WTC11 (cell line): Measurements from ENCODE around the gene CDCA4. TPM values are rescaled to one million over a fixed set of nuclear protein-coding genes. Genes with fewer than 3 reads are reported as not detected.

Experiments
- ATAC-seq: fragments of 200-7000 bp; cut with Tn5 transposase; 2 replicates; pipeline ENCODE4 v1.10.0; 2021; ENCODE audit warnings: mild to moderate bottlenecking, moderate library complexity
- CTCF ChIA-PET: fragments of 300-600 bp; sonication (Branson Sonifier 250); formaldehyde crosslinking; loops from one replicate; lab custom pipeline; 2021; ENCODE audit warnings: antibody characterized with exemption; lab: Charles Lee
- POLR2A ChIA-PET: fragments of 350-600 bp; sonication (Branson Sonifier 250); formaldehyde crosslinking; loops from one replicate; lab custom pipeline; 2021; ENCODE audit warnings: antibody characterized with exemption; lab: Charles Lee
- DNase-seq: peaks from one replicate; pipeline ENCODE4 v3.0.0; 2021; ENCODE audit warnings: low spot score
- H3K27ac Mint-ChIP-seq: 2 replicates; pipeline ENCODE4 v1.8.0; 2021; ENCODE audit warnings: mixed read lengths
- H3K27me3 Mint-ChIP-seq: 2 replicates; pipeline ENCODE4 v1.8.0; 2021; ENCODE audit warnings: low read depth, mild to moderate bottlenecking, moderate library complexity, mixed read lengths
- H3K36me3 Mint-ChIP-seq: 2 replicates; pipeline ENCODE4 v1.8.0; 2021; ENCODE audit warnings: mixed read lengths
- H3K4me1 Mint-ChIP-seq: 2 replicates; pipeline ENCODE4 v1.8.0; 2022; ENCODE audit warnings: mixed read lengths
- H3K4me3 Mint-ChIP-seq: 2 replicates; pipeline ENCODE4 v1.8.0; 2021; ENCODE audit warnings: mild to moderate bottlenecking, moderate library complexity, mixed read lengths
- H3K9me3 Mint-ChIP-seq: 2 replicates; pipeline ENCODE4 v1.8.0; 2021; ENCODE audit warnings: mixed read lengths
- E2F5 ChIP-seq: sonication (generic); formaldehyde crosslinking; IDR thresholded peaks from 2 replicates; pipeline ENCODE4 v1.8.1; 2022; ENCODE audit warnings: mild to moderate bottlenecking, moderate library complexity, missing genetic modification reagents
- GTF2I ChIP-seq: fragments of 250-450 bp; sonication (Bioruptor Pico); conservative IDR thresholded peaks from 2 replicates; pipeline ENCODE4 v1.4.0; 2021; ENCODE audit warnings: mild to moderate bottlenecking
- IRF2 ChIP-seq: sonication (generic); formaldehyde crosslinking; IDR thresholded peaks from 2 replicates; pipeline ENCODE4 v1.8.0; 2022; ENCODE audit warnings: low read depth, missing genetic modification reagents, borderline replicate concordance
- JUN ChIP-seq: sonication (generic); formaldehyde crosslinking; IDR thresholded peaks from 2 replicates; pipeline ENCODE4 v1.8.0; 2023; ENCODE audit warnings: mild to moderate bottlenecking, missing genetic modification reagents
- SMAD3 ChIP-seq: sonication (generic); formaldehyde crosslinking; IDR thresholded peaks from 2 replicates; pipeline ENCODE4 v1.8.0; 2022; ENCODE audit warnings: missing genetic modification reagents, mild to moderate bottlenecking, borderline replicate concordance
- ZNF671 ChIP-seq: fragments of 250-450 bp; sonication (Bioruptor Pico); IDR thresholded peaks from 2 replicates; pipeline ENCODE4 v1.8.0; 2021; ENCODE audit warnings: mild to moderate bottlenecking
- total RNA-seq: library from RNA; stranded (reverse); gene quantifications from 3 replicates; pipeline ENCODE4 v1.2.3, GENCODE V29; 2021
- TF ChIP-seq, protein P1 (sequence below): sonication (generic); formaldehyde crosslinking; IDR thresholded peaks from 2 replicates; pipeline ENCODE4 v1.8.0; 2022; ENCODE audit warnings: mild to moderate bottlenecking, missing genetic modification reagents
- TF ChIP-seq, protein P2 (sequence below): sonication (generic); formaldehyde crosslinking; conservative IDR thresholded peaks from 2 replicates; pipeline ENCODE4 v1.8.1; 2023; ENCODE audit warnings: mild to moderate bottlenecking, low read depth, missing genetic modification reagents, moderate library complexity
- TF ChIP-seq, protein P3 (sequence below): sonication (generic); formaldehyde crosslinking; IDR thresholded peaks from 2 replicates; pipeline ENCODE4 v1.8.0; 2022; ENCODE audit warnings: missing genetic modification reagents
- TF ChIP-seq, protein P4 (sequence below): fragments of 250-450 bp; sonication (Bioruptor Pico); IDR thresholded peaks from 2 replicates; pipeline ENCODE4 v2.1.2; 2022; ENCODE audit warnings: mild to moderate bottlenecking, moderate library complexity
- TF ChIP-seq, protein P5 (sequence below): sonication (generic); formaldehyde crosslinking; IDR thresholded peaks from 2 replicates; pipeline ENCODE4 v1.8.0; 2023; ENCODE audit warnings: missing genetic modification reagents
- TF ChIP-seq, protein P6 (sequence below): sonication (generic); formaldehyde crosslinking; IDR thresholded peaks from 2 replicates; pipeline ENCODE4 v1.8.1; 2023; ENCODE audit warnings: mild to moderate bottlenecking, missing genetic modification reagents, borderline replicate concordance
- TF ChIP-seq, protein P7 (sequence below): sonication (generic); formaldehyde crosslinking; IDR thresholded peaks from 2 replicates; pipeline ENCODE4 v1.8.1; 2022; ENCODE audit warnings: missing genetic modification reagents, borderline replicate concordance
- TF ChIP-seq, protein P8 (sequence below): fragments of 250-450 bp; sonication (Bioruptor Pico); IDR thresholded peaks from 2 replicates; pipeline ENCODE4 v1.8.0; 2021; ENCODE audit warnings: mild to moderate bottlenecking

CDCA4 gene
- total RNA-seq, 1 experiment from 2014 or later: 63.3 TPM

DNA sequence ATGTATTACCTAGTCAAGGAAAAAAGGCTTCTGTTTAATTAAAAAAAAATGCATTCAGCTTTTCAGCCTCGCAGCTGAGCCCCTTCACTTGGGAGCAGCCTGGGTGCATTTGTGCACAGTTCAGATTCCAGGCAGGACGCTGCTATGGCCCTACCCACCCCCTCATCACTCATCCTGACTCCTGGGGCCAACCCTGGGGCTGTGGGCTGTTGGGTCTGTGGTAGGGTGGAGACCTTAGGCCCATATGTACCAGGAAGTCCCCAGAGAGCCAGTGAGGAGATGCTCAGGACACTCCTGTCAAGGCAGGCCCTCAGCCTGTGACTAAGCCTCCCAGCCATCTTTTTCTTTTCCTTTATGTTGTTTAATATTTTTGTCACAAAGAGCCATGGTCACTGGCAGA, 9.3 kb upstream of the CDCA4 start:
- CTCF ChIA-PET: interaction anchor here (0.9 kb wide), 1 partner anchor 15 kb away, joined by 3 read pairs; no protein-coding TSS in a partner anchor
- POLR2A ChIA-PET: no interaction called here

GRCh38 chr14:105029402-105029801, 8.5 kb upstream of the CDCA4 start:
- Mint-ChIP-seq H3K4me3 (no peak overlapping the region), H3K4me1 (peaks cover 14% of the 10 kb centered on the region), H3K27me3 (peaks cover 46% of the 10 kb centered on the region), H3K9me3 (no peaks in the 10 kb centered on the region), H3K36me3 (no peaks in the 10 kb centered on the region), H3K27ac (no peak overlapping the region)
- POLR2A ChIA-PET: no interaction called here
- CTCF ChIA-PET: interaction anchor here (0.6 to 0.9 kb wide), 3 partner anchors 16 to 419 kb away, joined by 3 read pairs; no protein-coding TSS in a partner anchor
- ATAC-seq (no peak), DNase-seq (no peak)
- TF ChIP-seq SMAD3 (no peak), IRF2 (CRISPR knock-in tag) (no peak), ZNF671 (CRISPR knock-in tag) (no peak), E2F5 (no peak), GTF2I (CRISPR knock-in tag) (no peak)
- TF ChIP-seq, protein P1, sequence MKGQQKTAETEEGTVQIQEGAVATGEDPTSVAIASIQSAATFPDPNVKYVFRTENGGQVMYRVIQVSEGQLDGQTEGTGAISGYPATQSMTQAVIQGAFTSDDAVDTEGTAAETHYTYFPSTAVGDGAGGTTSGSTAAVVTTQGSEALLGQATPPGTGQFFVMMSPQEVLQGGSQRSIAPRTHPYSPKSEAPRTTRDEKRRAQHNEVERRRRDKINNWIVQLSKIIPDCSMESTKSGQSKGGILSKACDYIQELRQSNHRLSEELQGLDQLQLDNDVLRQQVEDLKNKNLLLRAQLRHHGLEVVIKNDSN (CRISPR knock-in tag): no peak
- TF ChIP-seq, protein P2, sequence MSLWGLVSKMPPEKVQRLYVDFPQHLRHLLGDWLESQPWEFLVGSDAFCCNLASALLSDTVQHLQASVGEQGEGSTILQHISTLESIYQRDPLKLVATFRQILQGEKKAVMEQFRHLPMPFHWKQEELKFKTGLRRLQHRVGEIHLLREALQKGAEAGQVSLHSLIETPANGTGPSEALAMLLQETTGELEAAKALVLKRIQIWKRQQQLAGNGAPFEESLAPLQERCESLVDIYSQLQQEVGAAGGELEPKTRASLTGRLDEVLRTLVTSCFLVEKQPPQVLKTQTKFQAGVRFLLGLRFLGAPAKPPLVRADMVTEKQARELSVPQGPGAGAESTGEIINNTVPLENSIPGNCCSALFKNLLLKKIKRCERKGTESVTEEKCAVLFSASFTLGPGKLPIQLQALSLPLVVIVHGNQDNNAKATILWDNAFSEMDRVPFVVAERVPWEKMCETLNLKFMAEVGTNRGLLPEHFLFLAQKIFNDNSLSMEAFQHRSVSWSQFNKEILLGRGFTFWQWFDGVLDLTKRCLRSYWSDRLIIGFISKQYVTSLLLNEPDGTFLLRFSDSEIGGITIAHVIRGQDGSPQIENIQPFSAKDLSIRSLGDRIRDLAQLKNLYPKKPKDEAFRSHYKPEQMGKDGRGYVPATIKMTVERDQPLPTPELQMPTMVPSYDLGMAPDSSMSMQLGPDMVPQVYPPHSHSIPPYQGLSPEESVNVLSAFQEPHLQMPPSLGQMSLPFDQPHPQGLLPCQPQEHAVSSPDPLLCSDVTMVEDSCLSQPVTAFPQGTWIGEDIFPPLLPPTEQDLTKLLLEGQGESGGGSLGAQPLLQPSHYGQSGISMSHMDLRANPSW (CRISPR knock-in tag): no peak
- TF ChIP-seq, protein P3, sequence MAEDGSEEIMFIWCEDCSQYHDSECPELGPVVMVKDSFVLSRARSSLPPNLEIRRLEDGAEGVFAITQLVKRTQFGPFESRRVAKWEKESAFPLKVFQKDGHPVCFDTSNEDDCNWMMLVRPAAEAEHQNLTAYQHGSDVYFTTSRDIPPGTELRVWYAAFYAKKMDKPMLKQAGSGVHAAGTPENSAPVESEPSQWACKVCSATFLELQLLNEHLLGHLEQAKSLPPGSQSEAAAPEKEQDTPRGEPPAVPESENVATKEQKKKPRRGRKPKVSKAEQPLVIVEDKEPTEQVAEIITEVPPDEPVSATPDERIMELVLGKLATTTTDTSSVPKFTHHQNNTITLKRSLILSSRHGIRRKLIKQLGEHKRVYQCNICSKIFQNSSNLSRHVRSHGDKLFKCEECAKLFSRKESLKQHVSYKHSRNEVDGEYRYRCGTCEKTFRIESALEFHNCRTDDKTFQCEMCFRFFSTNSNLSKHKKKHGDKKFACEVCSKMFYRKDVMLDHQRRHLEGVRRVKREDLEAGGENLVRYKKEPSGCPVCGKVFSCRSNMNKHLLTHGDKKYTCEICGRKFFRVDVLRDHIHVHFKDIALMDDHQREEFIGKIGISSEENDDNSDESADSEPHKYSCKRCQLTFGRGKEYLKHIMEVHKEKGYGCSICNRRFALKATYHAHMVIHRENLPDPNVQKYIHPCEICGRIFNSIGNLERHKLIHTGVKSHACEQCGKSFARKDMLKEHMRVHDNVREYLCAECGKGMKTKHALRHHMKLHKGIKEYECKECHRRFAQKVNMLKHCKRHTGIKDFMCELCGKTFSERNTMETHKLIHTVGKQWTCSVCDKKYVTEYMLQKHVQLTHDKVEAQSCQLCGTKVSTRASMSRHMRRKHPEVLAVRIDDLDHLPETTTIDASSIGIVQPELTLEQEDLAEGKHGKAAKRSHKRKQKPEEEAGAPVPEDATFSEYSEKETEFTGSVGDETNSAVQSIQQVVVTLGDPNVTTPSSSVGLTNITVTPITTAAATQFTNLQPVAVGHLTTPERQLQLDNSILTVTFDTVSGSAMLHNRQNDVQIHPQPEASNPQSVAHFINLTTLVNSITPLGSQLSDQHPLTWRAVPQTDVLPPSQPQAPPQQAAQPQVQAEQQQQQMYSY: no peak
- TF ChIP-seq, protein P4, sequence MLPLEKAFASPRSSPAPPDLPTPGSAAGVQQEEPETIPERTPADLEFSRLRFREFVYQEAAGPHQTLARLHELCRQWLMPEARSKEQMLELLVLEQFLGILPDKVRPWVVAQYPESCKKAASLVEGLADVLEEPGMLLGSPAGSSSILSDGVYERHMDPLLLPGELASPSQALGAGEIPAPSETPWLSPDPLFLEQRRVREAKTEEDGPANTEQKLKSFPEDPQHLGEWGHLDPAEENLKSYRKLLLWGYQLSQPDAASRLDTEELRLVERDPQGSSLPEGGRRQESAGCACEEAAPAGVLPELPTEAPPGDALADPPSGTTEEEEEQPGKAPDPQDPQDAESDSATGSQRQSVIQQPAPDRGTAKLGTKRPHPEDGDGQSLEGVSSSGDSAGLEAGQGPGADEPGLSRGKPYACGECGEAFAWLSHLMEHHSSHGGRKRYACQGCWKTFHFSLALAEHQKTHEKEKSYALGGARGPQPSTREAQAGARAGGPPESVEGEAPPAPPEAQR (CRISPR knock-in tag): no peak
- TF ChIP-seq, protein P5, sequence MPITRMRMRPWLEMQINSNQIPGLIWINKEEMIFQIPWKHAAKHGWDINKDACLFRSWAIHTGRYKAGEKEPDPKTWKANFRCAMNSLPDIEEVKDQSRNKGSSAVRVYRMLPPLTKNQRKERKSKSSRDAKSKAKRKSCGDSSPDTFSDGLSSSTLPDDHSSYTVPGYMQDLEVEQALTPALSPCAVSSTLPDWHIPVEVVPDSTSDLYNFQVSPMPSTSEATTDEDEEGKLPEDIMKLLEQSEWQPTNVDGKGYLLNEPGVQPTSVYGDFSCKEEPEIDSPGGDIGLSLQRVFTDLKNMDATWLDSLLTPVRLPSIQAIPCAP (CRISPR knock-in tag): no peak
- TF ChIP-seq, protein P6, sequence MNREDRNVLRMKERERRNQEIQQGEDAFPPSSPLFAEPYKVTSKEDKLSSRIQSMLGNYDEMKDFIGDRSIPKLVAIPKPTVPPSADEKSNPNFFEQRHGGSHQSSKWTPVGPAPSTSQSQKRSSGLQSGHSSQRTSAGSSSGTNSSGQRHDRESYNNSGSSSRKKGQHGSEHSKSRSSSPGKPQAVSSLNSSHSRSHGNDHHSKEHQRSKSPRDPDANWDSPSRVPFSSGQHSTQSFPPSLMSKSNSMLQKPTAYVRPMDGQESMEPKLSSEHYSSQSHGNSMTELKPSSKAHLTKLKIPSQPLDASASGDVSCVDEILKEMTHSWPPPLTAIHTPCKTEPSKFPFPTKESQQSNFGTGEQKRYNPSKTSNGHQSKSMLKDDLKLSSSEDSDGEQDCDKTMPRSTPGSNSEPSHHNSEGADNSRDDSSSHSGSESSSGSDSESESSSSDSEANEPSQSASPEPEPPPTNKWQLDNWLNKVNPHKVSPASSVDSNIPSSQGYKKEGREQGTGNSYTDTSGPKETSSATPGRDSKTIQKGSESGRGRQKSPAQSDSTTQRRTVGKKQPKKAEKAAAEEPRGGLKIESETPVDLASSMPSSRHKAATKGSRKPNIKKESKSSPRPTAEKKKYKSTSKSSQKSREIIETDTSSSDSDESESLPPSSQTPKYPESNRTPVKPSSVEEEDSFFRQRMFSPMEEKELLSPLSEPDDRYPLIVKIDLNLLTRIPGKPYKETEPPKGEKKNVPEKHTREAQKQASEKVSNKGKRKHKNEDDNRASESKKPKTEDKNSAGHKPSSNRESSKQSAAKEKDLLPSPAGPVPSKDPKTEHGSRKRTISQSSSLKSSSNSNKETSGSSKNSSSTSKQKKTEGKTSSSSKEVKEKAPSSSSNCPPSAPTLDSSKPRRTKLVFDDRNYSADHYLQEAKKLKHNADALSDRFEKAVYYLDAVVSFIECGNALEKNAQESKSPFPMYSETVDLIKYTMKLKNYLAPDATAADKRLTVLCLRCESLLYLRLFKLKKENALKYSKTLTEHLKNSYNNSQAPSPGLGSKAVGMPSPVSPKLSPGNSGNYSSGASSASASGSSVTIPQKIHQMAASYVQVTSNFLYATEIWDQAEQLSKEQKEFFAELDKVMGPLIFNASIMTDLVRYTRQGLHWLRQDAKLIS (CRISPR knock-in tag): no peak
- TF ChIP-seq, protein P7, sequence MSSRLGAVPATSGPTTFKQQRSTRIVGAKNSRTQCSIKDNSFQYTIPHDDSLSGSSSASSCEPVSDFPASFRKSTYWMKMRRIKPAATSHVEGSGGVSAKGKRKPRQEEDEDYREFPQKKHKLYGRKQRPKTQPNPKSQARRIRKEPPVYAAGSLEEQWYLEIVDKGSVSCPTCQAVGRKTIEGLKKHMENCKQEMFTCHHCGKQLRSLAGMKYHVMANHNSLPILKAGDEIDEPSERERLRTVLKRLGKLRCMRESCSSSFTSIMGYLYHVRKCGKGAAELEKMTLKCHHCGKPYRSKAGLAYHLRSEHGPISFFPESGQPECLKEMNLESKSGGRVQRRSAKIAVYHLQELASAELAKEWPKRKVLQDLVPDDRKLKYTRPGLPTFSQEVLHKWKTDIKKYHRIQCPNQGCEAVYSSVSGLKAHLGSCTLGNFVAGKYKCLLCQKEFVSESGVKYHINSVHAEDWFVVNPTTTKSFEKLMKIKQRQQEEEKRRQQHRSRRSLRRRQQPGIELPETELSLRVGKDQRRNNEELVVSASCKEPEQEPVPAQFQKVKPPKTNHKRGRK (CRISPR knock-in tag): no peak

More for the DNA sequence above, 9.3 kb upstream of the CDCA4 start:
- Mint-ChIP-seq H3K9me3 (no peaks in the 10 kb centered on the region), H3K4me1 (peaks cover 15% of the 10 kb centered on the region), H3K4me3 (no peak overlapping the region), H3K36me3 (no peaks in the 10 kb centered on the region), H3K27ac (no peak overlapping the region), H3K27me3 (peaks cover 53% of the 10 kb centered on the region)
- DNase-seq (no peak), ATAC-seq (no peak)
- TF ChIP-seq SMAD3 (no peak), JUN (CRISPR knock-in tag) (no peak)
- TF ChIP-seq, protein P8, sequence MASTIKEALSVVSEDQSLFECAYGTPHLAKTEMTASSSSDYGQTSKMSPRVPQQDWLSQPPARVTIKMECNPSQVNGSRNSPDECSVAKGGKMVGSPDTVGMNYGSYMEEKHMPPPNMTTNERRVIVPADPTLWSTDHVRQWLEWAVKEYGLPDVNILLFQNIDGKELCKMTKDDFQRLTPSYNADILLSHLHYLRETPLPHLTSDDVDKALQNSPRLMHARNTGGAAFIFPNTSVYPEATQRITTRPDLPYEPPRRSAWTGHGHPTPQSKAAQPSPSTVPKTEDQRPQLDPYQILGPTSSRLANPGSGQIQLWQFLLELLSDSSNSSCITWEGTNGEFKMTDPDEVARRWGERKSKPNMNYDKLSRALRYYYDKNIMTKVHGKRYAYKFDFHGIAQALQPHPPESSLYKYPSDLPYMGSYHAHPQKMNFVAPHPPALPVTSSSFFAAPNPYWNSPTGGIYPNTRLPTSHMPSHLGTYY (CRISPR knock-in tag): no peak
